NCI-H748 (cell line): ENCODE results near the gene PRCC.
"Not testable (repeated sequence)": the region's sequence is repeated elsewhere in the genome, so short reads cannot be mapped to it uniquely, and the experiment has no call there.

Experiments used
- DNase-seq: peaks from one replicate; lab custom pipeline; 2025; ENCODE audit not compliant: unreplicated experiment; lab: John Stamatoyannopoulos, UW

Gene PRCC

DNA sequence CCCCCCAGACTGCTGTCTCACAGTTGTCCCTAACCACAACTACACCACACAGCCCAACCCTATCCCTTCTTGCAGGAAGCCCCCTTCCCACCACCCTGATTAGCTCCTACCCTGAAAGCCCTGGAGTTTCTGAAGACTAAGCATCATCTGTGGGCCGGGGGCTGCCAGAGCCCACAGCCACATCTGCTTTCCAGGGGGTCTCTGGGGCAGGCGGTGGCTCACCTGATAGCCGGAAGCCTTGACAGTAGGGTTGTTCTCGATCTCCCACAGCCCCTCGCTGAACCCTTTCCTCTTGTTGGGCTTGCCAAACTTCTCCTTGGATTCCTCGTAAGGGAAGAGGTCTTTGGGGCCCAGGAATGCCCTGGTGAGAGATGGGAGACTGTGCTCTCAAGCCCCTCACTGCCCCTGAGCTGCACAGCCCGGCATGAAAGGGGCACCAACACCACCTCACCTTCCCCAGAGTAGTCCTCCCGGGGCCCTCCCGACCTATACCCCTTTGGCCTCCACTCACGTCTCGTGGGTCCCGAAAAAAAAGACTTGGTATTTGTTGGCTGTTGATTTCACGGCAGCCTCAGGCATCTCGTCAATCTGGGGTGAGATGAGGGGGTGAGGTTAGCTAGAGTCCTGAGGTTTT, 22.4 kb upstream of the PRCC start:
- DNase-seq, result no peak

GRCh38 chr1:156745881-156746280, 21.5 kb upstream of the PRCC start:
- DNase-seq, result no peak

DNA sequence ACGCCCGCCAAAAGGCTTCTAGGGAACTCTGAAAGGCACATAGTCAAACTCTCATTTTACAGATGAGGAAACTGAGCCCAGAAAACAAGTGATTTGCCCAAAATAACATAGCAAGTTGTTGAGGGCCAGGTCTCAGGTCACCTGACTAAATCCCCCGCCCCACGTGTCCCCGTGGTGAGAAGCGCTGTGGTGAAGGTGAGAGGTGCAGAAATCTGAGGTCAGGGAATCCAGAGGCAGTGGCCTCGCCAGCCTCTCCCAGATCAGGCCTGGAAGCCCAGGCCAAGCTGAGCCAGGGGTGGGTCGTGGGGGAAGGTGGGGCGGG, 21.0 kb upstream of the PRCC start:
- DNase-seq, result no peak

GRCh38 chr1:156746728-156747631, 20.4 kb upstream of the PRCC start:
- DNase-seq, result peak; percentile 84

- no peak for DNase-seq
These were observed 19.3 kb upstream of the PRCC start for GRCh38 chr1:156747742-156748669.

GRCh38 chr1:156748670-156749418, 18.5 kb upstream of the PRCC start:
- peak; percentile 22 for DNase-seq

GRCh38 chr1:156749419-156750118, 17.8 kb upstream of the PRCC start:
- DNase-seq, result no peak

DNA sequence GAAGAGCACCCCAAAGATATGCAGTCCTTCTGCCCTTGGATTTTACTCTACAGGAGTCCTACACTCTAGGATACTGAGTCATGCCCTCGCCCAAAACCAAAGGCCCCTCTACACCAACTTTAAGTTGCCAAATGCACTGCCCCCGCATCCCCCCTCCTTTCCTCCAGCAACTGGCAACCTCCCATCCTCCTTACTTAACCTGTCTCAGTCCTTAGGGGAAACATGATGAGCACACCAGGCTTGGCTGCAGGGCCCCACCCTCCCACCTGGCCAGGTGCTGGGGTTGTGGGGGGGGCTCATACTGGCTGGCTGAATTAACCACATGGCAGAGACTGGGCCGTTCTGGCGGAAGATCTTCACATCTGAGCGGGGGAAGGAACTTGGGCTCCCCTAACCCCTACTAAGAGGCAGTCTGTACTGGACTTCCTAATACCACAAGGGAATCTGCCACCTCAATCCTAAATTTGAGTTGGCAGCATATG, 17.1 kb upstream of the PRCC start:
- DNase-seq, result peak; percentile 60

GRCh38 chr1:156750711-156751450, 16.5 kb upstream of the PRCC start:
- DNase-seq, result peak; percentile 56

DNA sequence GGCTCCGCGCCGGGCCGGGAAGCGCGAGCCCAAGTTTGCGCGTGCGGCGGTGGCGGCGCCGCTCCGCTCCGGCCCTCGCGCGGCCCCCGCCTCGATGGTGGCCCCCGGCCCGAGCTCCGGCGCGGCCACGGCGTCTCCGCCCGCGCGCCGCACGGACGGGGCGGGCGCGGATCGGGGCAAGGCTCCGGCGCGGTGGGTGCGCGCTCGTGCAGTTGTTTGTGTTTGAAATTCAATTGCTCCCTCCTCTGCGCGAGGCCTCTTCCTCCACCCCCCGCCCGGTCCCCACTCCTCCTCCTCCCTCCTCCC, 15.9 kb upstream of the PRCC start, which contains the start of gene HDGF:
HDGF (minus strand) TSS at position 225 of the 306 bp plus-strand sequence. CDS start 246 bp downstream, outside the sequence.
- no peak for DNase-seq

DNA sequence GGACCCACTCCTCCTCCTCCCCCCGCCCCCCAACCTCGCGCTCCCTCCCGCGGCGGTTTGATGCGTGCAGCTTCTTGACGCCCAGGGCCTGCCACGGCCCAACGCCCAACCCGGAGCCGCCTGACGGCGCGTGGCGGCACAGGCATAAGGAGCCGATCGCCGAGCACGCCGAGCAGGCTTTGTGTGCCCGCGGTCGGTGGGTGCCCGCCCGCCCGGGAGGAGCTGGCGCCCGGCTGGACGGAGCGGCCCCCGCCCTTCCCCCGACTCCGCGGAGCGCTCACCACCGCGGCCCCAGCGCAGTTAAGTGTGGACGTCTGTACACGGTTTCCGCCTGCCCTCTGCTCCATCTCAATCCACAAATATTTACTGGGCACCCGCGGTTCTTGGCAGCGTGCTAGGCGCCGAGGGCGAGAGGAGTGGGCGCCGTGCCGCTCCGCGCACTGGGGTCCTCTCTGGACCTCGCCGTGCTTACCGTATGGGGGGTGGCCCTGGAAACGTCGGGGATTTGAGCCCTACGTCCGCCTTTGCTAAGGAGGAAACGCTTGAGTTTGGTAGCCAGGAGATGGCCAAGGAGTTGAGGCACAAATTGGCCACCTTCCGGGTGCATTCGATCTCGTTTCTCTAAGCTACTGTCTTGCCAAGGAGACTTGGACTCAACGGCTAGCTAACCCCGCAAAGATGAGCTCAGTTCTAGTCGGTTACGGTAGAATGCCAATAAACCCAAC, 15.4 kb upstream of the PRCC start:
- DNase-seq, result peak; percentile 97

GRCh38 chr1:156752843-156753482, 14.4 kb upstream of the PRCC start:
- no peak for DNase-seq

- DNase-seq, result peak; percentile 28
These were observed 13.1 kb upstream of the PRCC start for GRCh38 chr1:156754219-156754618.

- no peak for DNase-seq
These were observed 11.8 kb upstream of the PRCC start for GRCh38 chr1:156755527-156755950.

DNA sequence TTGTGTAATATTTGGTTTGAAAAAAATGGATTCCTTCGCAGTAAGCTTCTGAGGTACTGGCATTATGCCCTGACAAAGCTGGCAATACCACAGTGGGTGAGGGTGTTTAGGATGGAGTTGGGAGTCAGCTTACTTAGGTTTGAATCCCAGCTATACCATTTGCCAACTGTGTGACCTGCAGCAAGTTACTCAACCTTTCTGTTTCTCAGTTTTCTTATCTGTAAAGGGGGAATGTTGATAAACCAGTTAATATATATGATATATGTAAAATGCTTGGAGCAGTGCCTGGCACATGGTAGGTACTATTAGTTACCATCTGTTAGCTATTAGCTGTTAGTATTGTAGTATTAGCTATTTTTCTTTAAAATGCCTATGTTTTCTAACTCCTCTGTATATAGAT, 11.0 kb upstream of the PRCC start:
- no peak for DNase-seq

- DNase-seq, result not testable (repeated sequence)
These were observed 9.6 kb upstream of the PRCC start for GRCh38 chr1:156757572-156758253.

DNA sequence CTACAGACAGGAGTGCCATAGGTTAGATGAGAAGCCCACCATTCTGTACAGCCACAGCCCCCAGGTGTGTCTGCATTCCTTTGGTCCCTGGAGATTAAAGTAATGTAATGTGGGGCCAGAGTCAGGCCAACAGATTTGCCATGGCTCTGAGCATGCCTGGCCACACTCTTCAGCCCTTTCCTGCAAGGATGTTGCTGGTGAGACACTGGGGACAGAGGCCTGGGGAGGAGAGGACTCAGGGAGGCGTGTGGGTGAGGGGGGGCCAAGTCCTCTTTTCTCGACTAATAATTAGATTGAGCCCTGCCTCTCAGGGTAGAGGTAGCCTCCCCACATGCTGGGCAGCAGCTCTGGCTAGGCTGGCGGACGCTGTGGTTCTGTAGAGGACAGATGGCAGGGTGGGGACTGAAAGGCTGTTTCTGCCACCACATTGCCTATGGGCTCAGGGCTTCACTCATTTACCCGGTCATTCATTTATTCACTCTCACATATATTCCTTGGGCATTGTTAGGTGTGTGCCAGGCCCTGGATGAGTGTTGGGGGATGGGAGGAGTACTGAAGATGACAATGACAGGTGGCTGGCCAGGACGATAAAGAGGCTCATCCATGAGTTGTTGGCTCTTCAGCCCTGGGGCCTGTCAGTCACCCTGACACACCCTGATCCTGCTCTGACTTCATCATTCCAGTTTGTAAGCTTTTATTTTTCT, 7.1 kb upstream of the PRCC start:
- DNase-seq, result no peak
